ENCODE data around the gene UNC5C.

UNC5C gene

GRCh38 chr4:95129821-95130311 is 418.9 kb downstream of the UNC5C start:
- no peak for DNase-seq (ENCODE audit: low read depth)

- DNase-seq (ENCODE audit: low read depth), result no peak
Observed at GRCh38 chr4:95129031-95129430, 419.7 kb downstream of the UNC5C start.

- no peak for DNase-seq (ENCODE audit: low read depth)
Observed at GRCh38 chr4:95124906-95125504, 423.8 kb downstream of the UNC5C start.

GRCh38 chr4:95122001-95122400 is 426.8 kb downstream of the UNC5C start:
- DNase-seq (ENCODE audit: low read depth), result no peak

GRCh38 chr4:95120456-95120855 is 428.3 kb downstream of the UNC5C start:
- DNase-seq (ENCODE audit: low read depth), result no peak

- no peak for DNase-seq (ENCODE audit: low read depth)
Observed at GRCh38 chr4:95118497-95118896, 430.3 kb downstream of the UNC5C start.

GRCh38 chr4:95114521-95114920 is 434.3 kb downstream of the UNC5C start:
- no peak for DNase-seq (ENCODE audit: low read depth)

Measured in activated gamma-delta T cell treated with anti-CD3 and anti-CD28 coated beads, Interleukin-2, amount 50 U/mL, for 16 hours (primary cell).